Small intestine (tissue), 7 donors: Measurements from ENCODE around the gene NOX1. TPM values are rescaled to one million over a fixed set of nuclear protein-coding genes. Genes with fewer than 3 reads are reported as not detected.
"Not testable (repeated sequence)": the region's sequence is repeated elsewhere in the genome, so short reads cannot be mapped to it uniquely, and the experiment has no call there.

ENCODE experiments used
- DNase-seq, 2 donors: peaks; one replicate each; pipeline versions ENCODE4 v3.0.0 to v3.0.0-alpha.2; 2013
- FAIRE-seq: peaks from 2 replicates; lab custom pipeline; 2012; peaks lifted over from hg19 to GRCh38; lab: Jason Lieb, UNC
- H3K27ac ChIP-seq, 3 donors: one replicate each; pipeline ENCODE4 v1.5.1; 2013; ENCODE audit warnings: low read length in 2 of 3, mild to moderate bottlenecking in 2 of 3, control low read depth in 1 of 3, inconsistent platforms in 1 of 3, low read depth in 1 of 3, moderate library complexity in 1 of 3
- H3K27me3 ChIP-seq, 3 donors: one replicate each; pipeline ENCODE4 v1.6.1; 2013; ENCODE audit warnings: low read length in 3 of 3, inconsistent platforms in 1 of 3; ENCODE audit not compliant: control insufficient read depth in 3 of 3, insufficient read depth in 3 of 3
- H3K36me3 ChIP-seq, 3 donors: one replicate each; pipeline ENCODE4 v1.6.1; 2013; ENCODE audit warnings: low read length in 3 of 3, inconsistent platforms in 1 of 3, low read depth in 1 of 3, mild to moderate bottlenecking in 1 of 3, moderate library complexity in 1 of 3; ENCODE audit not compliant: control insufficient read depth in 3 of 3, insufficient read depth in 2 of 3
- H3K4me1 ChIP-seq, 3 donors: one replicate each; pipeline ENCODE4 v1.6.1; 2013; ENCODE audit warnings: low read length in 2 of 3, inconsistent platforms in 1 of 3, low read depth in 1 of 3, mild to moderate bottlenecking in 1 of 3, moderate library complexity in 1 of 3; ENCODE audit not compliant: control insufficient read depth in 3 of 3, insufficient read depth in 2 of 3
- H3K4me3 ChIP-seq, 3 donors: one replicate each; pipeline ENCODE4 v1.5.1; 2013; ENCODE audit warnings: low read length in 3 of 3, control low read depth in 1 of 3, inconsistent platforms in 1 of 3, low read depth in 1 of 3, mild to moderate bottlenecking in 1 of 3, moderate library complexity in 1 of 3
- H3K9me3 ChIP-seq, 2 donors: one replicate each; pipeline ENCODE4 v1.6.1; 2013; ENCODE audit warnings: low read depth in 1 of 2, low read length in 1 of 2; ENCODE audit not compliant: control insufficient read depth in 2 of 2, insufficient read depth in 1 of 2
- WGBS, 3 donors: extraction: QIAGEN DNeasy Blood & Tissue Kit; methylation state at CpG; one replicate each; pipeline ENCODE4 v1.1.7; 2013; 5-methylcytosine and 5-hydroxymethylcytosine counted together
- polyA plus RNA-seq, 4 donors: library from polyadenylated mRNA; stranded (reverse) in 3 of 4; unstranded in 1 of 4; fragments of 200-250 nt in 3 of 4; fragments of 120-200 nt in 1 of 4; gene quantifications; one replicate each; pipeline versions ENCODE4 v1.2.1 to v1.2.3, GENCODE V29; 2013
- donor health status: healthy with polysubstance abuse.
- donor health status: control.
- donor health status: control.
- donor health status: Bipolar disorder and iron deficiency.
- donor health status: healthy.

NOX1 gene
- polyA plus RNA-seq, 4 donors: 6.4 TPM; not detected in 3

DNA sequence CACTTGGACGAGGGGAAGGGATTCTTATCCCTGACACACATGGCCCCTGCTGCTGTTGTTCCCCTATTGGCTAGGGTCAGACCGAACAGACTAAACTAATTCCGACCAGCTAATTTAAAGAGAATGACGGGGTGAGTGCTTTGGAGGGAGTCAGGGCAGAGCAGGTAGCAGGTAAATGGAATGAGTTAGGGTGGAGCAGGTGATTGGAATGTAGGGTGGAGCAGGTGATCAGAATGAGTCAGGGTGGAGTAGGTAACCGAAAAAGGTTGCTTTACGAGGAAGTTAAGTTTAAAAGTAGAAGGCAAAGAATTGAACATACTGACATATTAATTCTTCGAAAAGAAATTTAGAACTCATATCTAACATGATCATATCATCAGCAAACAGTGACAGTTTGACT lies 65.9 kb downstream of the NOX1 start:
- H3K4me1 ChIP-seq, FAIRE-seq, DNase-seq, H3K4me3 ChIP-seq, H3K27me3 ChIP-seq, H3K36me3 ChIP-seq, H3K27ac ChIP-seq, H3K9me3 ChIP-seq: not testable (repeated sequence)
- 73 to 88% (median 83%) methylated on average over 7 of the region's 7 CpGs for WGBS, 3 donors

- no peak overlapping the region for H3K27ac ChIP-seq
- no peaks in the 10 kb centered on the region for H3K27me3 ChIP-seq
- WGBS, 3 donors: 59 to 83% (median 82%) methylated on average over 1 of the region's 1 CpG
- no peak for FAIRE-seq
- H3K36me3 ChIP-seq: no peaks in the 10 kb centered on the region
- no peak overlapping the region for H3K4me3 ChIP-seq
- DNase-seq: no peak
- no peaks in the 10 kb centered on the region for H3K4me1 ChIP-seq
- no peaks in the 10 kb centered on the region for H3K9me3 ChIP-seq
These were observed 69.4 kb downstream of the NOX1 start for GRCh38 chrX:100804780-100805179.

DNA sequence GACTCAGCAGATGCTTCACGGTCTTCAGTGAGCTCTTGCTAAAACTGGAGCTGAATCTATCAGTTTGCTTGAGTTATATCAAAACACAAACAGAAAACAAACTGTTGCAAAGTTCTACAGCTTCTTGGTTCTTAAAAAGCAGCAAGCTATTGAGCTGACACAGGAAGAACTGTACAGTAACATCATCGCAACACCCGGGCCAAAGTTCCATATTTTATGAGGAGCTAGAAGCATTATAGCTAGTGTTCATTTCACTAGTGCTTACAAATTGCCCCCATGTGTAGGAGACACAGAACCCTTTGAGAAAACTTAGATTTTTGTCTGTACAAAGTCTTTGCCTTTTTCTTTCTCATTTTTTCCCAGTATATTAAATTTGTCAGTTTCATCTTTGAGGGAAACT lies 71.3 kb downstream of the NOX1 start:
- Histone ChIP-seq H3K27me3 (no peaks in the 10 kb centered on the region), H3K4me1 (no peaks in the 10 kb centered on the region), H3K36me3 (no peaks in the 10 kb centered on the region), H3K9me3 (no peaks in the 10 kb centered on the region), H3K4me3 (no peak overlapping the region), H3K27ac (no peak overlapping the region)
- FAIRE-seq: no peak
- 40 to 65% (median 42%) methylated on average over 3 of the region's 3 CpGs for WGBS, 3 donors
- peak; percentile 33 to 40 for DNase-seq

DNA sequence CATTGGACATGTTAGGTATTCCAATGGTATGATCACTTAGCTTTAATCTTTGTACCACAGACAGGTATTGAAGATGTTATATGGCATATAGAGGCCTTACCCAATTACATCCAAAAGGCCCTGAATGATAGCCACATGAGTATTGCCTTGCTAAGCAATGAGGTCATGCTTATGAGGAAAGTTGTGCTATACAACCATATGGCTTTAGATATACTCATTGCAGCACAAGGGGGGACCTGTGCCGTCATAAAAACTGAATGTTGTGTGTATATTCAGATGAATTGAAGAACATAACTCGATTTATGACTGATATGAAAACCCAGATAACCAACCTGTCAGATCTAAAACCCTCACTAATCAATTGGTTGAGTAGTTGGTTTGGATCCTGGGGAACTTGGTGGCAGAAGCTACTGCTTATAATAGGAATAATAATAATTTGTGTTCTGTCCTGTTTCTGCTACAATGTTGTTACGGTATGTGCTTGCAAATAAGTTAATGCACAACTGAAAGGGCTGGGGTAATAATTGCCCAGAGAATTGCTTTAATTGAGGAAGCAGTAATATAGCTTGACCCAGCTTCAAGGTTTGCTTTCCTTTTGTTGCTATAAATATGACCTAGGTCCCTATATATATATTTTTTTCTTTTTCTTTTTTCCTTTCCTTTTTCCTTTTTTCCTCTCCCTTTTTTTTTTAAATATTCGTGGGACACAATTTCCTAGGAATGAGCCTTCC lies 75.5 kb downstream of the NOX1 start:
- FAIRE-seq (no peak), DNase-seq (peak; percentile 41 to 59)
- 17 to 50% (median 21%) methylated on average over 4 of the region's 4 CpGs for WGBS, 3 donors
- H3K27ac ChIP-seq: peak overlapping the region in 1 of 3 donors; percentile 44
- no peaks in the 10 kb centered on the region for H3K4me1 ChIP-seq
- no peaks in the 10 kb centered on the region for H3K9me3 ChIP-seq
- H3K4me3 ChIP-seq: no peak overlapping the region
- no peaks in the 10 kb centered on the region for H3K36me3 ChIP-seq
- H3K27me3 ChIP-seq: no peaks in the 10 kb centered on the region

GRCh38 chrX:100797359-100797758 lies 76.8 kb downstream of the NOX1 start:
- WGBS, 3 donors: 71 to 83% (median 82%) methylated on average over 4 of the region's 4 CpGs
- no peaks in the 10 kb centered on the region for H3K36me3 ChIP-seq
- DNase-seq (no peak), FAIRE-seq (no peak)
- no peak overlapping the region for H3K4me3 ChIP-seq
- no peaks in the 10 kb centered on the region for H3K4me1 ChIP-seq
- H3K27me3 ChIP-seq: no peaks in the 10 kb centered on the region
- H3K9me3 ChIP-seq: no peaks in the 10 kb centered on the region
- H3K27ac ChIP-seq: no peak overlapping the region

GRCh38 chrX:100796371-100796770 lies 77.8 kb downstream of the NOX1 start:
- not testable (repeated sequence) for H3K27me3 ChIP-seq, H3K4me1 ChIP-seq, DNase-seq, FAIRE-seq, H3K9me3 ChIP-seq, H3K36me3 ChIP-seq, H3K27ac ChIP-seq, H3K4me3 ChIP-seq
- 82 to 95% (median 86%) methylated on average over 7 of the region's 7 CpGs for WGBS, 3 donors

Other genes starting within 250 kb of the NOX1 start
- gene TSPAN6, start 237.6 kb downstream of the NOX1 start, polyA plus RNA-seq: 100 to 1,000 TPM in 1 of 4 donors, 10 to 100 TPM in 1, 1 to 10 TPM in 2; 8.1 to 139 (median 18.1) TPM
- gene SRPX2, start 230.2 kb downstream of the NOX1 start, polyA plus RNA-seq: 1 to 10 TPM in 2 of 4 donors, under 1 TPM in 1, not detected in 1; 0.54 to 5.5 (median 5.0) TPM
- 1 to 10 TPM; 3.8 to 8.4 (median 5.4) TPM for gene SYTL4, start 142.2 kb downstream of the NOX1 start, polyA plus RNA-seq
- gene CSTF2, start 54.0 kb downstream of the NOX1 start, polyA plus RNA-seq: 10 to 100 TPM in 2 of 4 donors, 1 to 10 TPM in 2; 4.6 to 18.5 (median 10.2) TPM
- gene XKRX, start 54.6 kb upstream of the NOX1 start, polyA plus RNA-seq: 1 to 10 TPM in 3 of 4 donors, under 1 TPM in 1; 0.31 to 8.1 (median 2.0) TPM
- gene ARL13A, start 95.3 kb upstream of the NOX1 start, polyA plus RNA-seq: under 1 TPM in 1 of 4 donors, not detected in 3; 0.13 TPM
- gene TRMT2B, start 177.8 kb upstream of the NOX1 start, polyA plus RNA-seq: 10 to 100 TPM in 2 of 4 donors, 1 to 10 TPM in 2; 7.3 to 18.2 (median 10.3) TPM
- 1 to 10 TPM in 2 of 4 donors, under 1 TPM in 1, not detected in 1; 0.54 to 3.0 (median 1.3) TPM for gene TMEM35A, start 204.5 kb upstream of the NOX1 start, polyA plus RNA-seq
- 1 to 10 TPM in 2 of 4 donors, under 1 TPM in 1, not detected in 1; 0.45 to 3.8 (median 2.8) TPM for gene CENPI, start 223.8 kb upstream of the NOX1 start, polyA plus RNA-seq